ENCODE data around the gene MYCL.
"Not testable (repeated sequence)": the region's sequence is repeated elsewhere in the genome, so short reads cannot be mapped to it uniquely, and the experiment has no call there.

DNA sequence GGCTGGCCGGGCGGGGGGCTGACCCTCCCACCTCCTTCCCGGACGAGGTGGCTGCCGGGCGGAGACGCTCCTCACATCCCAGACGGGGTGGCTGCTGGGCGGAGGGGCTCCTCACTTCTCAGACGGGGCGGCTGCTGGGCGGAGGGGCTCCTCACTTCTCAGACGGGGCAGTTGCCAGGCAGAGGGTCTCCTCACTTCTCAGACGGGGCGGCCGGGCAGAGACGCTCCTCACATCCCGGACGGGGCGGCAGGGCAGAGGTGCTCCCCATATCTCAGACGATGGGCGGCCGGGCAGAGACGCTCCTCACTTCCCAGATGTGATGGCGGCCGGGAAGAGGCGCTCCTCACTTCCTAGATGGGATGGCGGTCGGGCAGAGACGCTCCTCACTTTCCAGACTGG is 11.4 kb upstream of the MYCL start:
- TF ChIP-seq CTCF, POLR2A (IDR thresholded peaks at IDR 0.05): not testable (repeated sequence)

All from right lobe of liver (tissue), 4 donors.